Activated gamma-delta T cell treated with Interleukin-2 at 50 U/mL for 16 hours (primary cell): ENCODE measurements around the gene COL2A1.

Experiments
- DNase-seq: peaks from one replicate; pipeline ENCODE4 v3.0.0-alpha.2; 2020

The COL2A1 gene

DNA sequence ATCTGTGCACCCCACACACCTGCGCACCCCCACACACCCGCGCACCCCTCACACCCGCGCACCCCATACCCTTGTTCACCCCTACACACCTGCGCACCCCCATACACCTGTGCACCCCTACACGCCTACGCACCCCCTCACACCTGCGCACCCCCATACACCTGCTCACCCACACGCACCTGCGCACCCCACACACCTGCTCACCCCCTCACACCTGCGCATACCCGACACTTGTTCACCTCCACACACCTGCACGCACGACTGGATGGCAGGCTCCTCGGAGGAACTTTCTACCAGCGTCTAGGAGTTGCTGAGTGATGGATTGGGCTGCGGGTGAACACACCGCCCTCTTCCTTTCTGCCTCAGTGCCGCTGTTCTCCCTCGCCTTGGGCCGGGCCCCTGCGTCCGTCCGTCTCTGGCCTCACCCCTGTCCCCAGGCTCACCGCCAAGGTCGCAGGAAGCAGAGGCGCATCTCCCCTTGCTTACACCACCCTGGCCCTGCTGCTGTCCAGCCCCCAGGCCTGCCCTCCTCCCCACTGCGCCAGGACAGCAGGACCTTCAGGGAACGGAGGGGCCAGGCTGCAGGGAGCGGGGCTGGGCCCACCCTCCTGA, 61.6 kb downstream of the COL2A1 start:
- DNase-seq: no peak

DNA sequence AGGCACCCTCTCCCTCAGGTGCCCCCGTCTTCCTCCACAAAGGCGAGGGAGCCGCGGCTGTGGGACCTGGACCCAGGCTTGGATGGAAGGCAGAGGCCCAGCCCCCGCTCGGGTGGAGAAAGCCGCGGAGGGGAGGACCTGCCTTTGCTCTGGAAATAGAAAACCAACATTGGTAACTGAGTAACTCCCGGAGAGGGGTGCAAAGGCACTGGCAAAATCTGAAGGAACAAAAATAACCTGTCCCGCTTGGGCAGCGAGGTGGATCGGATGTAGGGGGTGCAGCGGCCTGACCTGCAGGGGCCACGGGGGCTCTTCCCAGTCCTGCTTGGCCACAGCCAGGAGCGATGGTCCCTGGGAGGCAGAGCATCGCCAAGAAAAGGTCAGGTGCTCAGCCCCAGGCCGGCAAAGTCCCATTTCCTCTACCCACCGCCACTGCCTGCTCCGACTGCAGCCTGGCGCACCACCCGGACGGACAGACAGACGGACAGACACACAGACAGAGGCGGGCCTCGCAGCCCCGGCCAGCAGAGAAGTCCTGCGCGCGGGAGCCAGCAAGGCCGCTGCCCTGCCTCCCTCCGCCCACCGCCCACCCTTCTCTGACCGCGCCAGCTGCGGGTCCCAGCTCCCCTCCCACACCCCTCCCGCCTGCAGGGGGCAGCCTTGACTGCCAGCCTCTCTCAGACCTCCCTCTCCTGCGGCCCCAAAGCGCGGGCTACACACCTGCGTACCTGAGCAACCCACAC, 62.2 kb downstream of the COL2A1 start:
- DNase-seq: peak; percentile 38

DNA sequence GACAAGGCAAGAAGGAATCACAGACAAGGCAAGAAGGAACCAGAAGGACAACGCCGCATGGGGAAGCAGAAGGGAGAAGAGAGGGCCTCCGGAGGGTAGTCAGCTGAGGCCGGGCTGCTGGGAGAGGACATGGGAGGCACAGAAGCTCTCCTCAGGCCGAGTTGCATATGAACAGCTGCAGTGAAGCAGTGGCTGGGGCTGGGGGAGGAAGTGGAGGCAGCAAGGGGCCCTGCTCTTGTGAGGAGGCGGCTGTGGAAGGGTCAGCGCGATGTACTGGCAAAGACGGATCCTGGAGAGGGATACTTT, 62.8 kb downstream of the COL2A1 start:
- DNase-seq: no peak

DNA sequence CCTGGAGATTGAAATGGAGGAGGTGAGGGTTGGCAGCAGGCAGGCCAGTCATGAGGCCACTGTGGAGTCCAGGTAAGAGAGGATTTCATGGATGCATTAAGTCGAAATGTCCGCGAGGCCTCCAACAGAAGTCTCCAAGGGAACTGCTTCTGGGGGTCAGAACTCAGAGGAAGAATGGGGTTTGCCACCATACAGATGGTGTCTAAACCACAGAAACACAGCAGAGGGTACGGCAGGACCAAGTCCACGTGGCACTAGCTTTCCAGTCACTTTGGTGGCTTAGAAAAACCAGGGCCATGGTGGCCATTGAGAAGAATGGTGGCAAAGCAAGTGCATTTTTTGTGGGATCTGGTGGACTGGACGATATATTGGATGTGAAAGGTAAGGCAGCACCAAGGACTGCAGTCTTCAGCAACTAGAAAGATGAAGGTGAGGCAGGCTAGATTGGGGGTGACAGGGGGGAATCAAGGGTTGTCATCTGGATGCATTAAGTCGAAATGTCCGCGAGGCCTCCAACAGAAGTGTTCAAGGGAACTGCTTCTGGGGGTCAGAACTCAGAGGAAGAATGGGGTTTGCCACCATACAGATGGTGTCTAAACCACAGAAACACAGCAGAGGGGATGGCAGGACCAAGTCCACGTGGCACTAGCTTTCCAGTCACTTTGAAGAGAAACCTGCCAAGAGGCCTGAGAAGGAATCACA, 63.4 kb downstream of the COL2A1 start:
- DNase-seq: no peak

DNA sequence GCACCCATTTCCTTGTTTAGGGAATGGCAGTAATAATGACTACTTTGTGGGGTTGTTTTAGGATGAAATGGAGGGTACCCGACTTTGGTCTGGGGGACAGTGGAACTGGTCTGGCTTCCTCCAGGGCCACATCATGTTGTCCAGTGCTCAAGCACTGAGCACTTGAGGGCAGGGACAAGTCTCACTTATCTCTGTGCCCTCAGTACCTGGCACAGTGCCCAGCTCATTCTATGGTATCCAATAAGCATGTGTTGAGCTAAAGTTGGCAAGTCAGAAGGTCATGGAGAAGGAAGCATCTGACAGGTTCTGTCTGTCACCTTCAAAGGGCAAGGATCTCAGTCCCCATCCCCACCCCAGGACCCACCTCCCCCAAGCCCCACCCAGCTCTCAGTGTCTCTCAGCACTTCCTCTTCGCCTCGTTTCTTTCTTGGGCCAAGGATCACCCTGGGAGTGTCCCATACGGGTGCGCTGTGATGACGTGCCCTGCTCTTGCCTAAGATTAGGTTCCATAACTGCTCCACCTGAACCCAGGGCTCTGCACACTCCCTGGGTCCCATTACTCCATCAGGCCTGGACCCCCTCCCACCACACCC, 65.2 kb downstream of the COL2A1 start:
- no peak for DNase-seq

DNA sequence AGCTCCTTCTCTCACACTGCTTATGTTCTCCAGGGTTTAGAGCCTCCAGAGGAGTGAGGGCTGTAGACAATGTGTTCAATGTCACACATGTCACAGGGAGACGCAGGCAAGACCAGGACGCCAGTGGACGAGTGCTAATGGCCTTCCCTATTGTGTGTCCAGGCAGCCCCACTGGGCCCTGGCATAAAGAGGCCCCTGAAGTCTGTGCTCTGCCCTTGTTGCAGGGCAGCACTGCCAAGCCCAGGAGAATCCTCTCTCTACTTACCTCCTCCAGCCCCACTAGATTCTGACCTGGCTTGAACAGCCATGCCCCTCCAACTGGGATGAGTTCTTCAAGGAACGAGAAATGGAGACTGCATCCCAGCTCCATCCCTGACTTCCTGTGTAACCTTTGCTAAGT, 65.7 kb downstream of the COL2A1 start:
- DNase-seq: no peak

DNA sequence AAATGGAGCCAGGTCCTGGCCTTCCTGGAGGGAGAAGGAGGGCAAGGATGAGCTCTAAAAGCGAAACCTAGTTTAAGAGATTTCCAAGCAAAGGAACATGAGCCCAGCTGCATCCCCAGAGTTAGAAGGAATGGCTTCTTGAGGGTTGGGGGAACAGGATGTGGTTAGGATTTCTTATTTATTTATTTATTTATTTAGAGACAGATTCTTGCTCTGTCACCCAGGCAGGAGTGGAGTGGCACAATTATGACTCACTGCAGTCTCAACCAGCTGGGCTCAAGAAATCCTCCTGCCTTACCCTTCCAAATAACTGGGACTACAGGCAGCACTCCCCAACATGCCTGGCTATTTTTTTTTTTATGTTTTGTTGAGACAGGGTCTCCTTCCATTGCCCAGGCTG, 66.2 kb downstream of the COL2A1 start:
- DNase-seq: no peak

DNA sequence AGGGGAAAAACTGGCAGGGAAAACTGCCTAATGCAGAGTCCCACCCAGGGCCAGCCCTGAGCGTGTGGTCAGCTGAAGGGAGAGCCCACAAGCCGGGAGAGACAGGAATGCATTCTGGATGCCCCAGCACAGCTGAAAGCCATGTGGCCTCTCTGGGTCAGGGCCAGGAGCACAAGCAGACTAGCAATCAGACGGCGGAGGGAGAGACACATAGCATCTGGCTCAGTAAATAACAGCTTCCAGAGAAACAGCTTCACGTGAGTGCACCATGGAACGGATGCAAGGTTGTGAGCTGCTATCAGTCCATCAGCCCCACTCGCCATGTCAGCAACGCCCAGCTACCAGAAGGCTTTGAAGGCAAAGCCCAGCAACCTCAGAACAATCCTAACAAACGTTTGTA, 69.1 kb downstream of the COL2A1 start:
- no peak for DNase-seq

DNA sequence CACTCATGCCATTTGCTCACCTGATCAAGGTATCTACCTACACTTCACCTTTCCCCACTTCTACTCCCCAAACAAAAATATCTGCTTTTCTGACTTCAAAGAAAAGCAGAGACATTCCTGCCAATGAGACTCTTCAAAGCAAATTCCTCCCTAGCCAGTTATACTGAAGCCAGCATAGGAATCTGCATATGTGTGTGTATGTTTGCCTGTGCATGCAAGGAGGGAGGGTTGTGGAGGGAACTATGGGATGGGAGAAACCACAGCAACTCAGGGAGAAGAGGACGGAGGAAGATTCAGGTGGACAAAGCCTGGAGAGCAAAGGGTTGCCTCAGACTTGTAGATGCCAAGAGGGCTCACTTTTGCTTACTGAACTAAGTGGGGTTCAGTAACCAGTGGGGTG, 73.1 kb downstream of the COL2A1 start:
- DNase-seq: no peak

DNA sequence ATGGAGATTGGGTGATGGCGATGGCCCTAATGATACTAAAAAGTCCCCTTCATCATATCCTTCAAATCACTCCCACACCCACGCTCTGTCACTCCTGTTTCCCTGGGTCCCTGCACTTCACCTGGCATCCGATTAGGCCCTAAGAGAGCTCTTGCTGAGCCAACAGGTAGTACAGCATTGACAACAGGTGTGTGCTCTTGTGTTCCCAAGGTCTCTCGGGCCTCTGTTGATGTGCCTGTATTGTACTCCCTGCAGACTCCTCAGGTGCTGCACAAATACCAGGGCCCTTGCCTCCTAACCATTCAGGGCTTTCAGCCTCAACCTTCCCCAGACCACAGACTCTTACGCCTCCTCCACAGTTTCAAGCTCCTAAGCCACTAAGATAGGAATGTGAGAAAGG, 73.6 kb downstream of the COL2A1 start:
- no peak for DNase-seq

DNA sequence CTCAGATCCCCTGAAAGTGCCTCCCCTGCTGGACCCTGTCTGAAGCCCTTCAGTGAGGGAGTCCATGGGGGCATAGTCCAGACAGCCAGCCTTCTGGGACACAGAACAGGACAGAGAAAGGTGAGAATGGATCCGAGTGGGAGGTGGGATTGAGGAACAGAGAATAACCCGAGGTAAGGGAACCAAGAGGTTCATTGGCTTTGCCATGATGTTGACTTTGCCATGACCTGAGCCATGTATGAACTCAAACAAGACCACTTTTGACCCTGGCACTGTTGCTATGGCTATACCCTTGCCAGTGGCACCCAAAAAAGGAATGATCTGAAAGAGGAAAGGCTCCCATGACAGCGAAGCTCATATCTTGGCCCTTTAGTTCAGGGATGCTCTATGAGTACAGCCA, 76.9 kb downstream of the COL2A1 start:
- no peak for DNase-seq
